Inferior parietal cortex (tissue), 1 donor: ENCODE measurements around the gene PALD1.
"Not testable (repeated sequence)": the region's sequence is repeated elsewhere in the genome, so short reads cannot be mapped to it uniquely, and the experiment has no call there.

ENCODE experiments used
- DNase-seq: peaks from one replicate; pipeline ENCODE4 v3.0.0-alpha.2; 2016; ENCODE audit errors: extremely low spot score

Gene PALD1

DNA sequence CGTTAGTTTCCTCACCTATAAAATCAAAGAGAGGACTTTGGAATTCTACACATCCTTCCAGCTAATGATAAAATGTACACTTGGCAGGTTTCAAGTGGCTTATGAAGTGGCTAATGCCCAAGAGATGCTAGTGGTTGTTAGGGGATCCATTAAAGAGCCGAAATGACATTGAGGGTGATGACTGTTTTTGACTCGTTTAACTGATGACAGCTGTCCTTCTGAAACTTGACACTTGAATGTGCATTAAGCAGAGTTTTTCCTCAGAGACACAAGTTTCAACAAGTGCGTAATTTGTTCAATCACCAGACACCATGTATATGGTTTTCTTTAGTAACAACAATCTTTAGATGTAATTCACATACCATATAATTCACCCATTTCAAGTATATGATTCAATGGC is 125.5 kb downstream of the PALD1 start:
- DNase-seq: no peak

DNA sequence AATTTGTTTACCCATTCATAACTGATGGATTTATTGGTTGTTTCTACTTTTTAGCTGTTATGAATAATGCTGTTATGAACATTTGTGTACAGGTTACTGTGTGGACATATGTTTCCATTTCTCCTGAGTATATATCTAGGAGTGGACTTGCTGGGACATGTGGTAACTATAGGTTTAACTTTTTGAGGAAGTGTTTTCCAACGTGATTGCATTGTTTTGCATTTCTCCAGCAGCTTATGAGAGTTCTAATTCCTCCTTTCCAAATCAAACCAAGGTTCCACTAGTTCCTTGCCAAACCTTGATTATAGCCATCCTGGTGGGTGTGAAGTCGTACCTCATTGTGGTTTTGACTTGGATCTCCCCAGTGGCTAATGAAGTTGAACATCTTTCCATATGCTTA is 126.6 kb downstream of the PALD1 start:
- no peak for DNase-seq

- no peak for DNase-seq
Observed at GRCh38 chr10:70607936-70608335, 129.4 kb downstream of the PALD1 start.

GRCh38 chr10:70613941-70614340 is 135.4 kb downstream of the PALD1 start:
- no peak for DNase-seq

GRCh38 chr10:70614364-70614763 is 135.8 kb downstream of the PALD1 start:
- not testable (repeated sequence) for DNase-seq

DNA sequence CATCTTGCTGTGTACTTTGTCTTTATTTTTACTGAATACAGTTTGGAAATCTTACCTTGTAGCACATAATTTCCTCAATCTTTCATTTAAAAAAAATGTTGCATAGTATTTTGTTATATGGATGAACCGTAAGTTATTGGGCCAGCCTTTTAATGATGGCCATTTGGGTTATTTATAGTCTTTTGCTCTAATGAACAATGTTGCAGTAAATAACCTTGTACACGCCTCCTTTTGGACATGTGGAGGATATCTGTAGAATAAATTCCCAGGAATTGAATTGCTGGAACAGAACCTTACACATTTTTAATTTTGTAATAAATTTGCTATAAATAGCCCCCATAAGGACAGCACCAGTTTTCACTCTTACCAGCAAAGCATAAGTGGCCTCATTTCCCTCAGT is 136.6 kb downstream of the PALD1 start:
- DNase-seq: no peak

DNA sequence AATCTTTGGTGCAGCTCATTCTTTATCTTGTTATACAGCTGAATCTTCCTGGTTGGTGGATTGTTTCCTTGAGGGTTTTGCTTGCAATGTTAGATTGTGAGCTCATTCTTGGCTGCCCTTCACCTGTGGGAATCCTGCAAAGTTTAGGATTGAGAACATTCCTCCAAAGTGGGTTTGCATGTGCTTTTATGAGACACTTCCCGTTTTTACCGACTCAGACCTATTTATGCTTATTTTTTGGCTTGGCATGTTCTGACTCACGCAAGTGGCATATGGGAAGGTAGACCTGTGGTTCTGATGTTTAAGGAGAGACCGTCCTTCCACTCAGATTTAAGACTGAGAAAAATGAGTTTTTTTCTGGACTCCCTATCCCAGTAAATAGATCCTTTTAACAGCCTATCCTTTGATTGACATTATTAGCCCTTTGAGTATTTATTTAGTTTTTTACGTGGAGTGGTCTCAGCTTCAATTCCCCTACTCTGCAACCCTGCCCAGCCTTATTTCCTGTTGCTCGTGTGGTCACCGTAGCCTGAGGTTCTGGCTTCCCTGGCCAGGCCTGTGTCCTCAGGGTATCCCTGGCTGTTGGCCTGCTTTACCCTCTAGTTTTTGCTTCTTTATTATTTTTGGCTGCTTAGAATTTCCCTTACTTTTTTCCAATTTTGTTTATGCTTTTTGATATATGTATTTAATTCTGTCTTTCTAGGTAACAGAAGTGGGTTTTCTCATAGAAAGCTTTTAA is 137.4 kb downstream of the PALD1 start:
- no peak for DNase-seq

DNA sequence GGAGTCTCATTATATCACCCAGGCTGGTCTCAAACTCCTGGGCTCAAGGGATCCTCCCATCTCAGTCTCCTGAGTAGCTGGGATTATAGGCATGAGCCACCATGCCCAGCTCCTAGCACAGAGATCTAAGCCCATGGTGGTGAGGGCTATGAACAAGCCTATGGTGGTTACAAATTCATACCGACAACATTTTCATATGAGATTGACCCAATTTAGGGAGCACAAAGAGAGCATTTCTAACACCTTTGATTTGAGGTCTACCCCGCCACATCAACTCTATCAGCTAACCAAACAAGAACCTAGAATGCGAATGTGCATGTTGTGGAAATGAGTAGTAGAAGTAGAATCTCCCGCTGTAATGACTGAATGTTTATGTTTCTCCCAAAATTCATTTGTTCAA is 138.2 kb downstream of the PALD1 start:
- DNase-seq: no peak
